ENCODE data around the gene DHX36.
A peak's percentile ranks its signal among the peaks of the same experiment; 100 is the strongest.

The DHX36 gene

DNA sequence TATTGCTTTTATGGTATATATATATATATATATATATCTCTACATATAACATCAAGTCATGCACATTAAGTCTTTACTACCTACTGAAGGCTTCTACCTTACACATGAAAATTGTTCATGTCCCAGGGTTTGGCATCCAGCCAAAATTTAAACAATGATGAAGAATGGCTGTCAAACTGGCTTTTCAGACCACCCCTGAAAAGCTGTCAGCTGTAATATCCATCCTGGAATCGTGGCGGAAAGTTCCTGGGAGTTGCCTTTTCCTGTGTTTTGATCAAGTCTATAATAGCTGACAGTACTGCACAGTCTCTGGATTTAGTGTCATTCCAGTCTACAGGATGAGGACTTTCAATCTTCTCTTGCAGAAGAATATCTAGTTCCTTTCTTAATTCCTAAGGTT is 48.3 kb downstream of the DHX36 start:
- DNase-seq: no peak

DNA sequence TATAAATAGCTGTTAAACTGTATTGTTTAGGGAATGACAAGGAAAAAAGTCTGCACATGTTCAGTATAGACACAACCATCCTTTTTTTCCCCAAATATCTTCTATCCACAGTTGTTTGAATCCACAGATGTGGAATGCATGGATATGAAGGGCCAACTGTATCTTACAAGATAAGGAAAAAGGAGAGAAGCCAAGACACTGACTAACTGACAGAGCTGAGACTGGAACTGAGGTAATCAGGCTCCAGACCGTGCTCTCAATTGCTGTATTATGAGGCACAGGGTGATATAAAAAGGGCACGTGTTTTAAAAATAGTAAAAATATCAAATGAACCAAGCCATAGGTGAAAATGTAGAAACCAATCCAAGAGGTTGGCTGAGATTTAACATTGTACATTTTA is 49.0 kb downstream of the DHX36 start:
- DNase-seq: no peak

- DNase-seq: no peak
These were observed 49.9 kb downstream of the DHX36 start for GRCh38 chr3:154274348-154274747.

- no peak for DNase-seq
These were observed 50.9 kb downstream of the DHX36 start for GRCh38 chr3:154273381-154273780.

DNA sequence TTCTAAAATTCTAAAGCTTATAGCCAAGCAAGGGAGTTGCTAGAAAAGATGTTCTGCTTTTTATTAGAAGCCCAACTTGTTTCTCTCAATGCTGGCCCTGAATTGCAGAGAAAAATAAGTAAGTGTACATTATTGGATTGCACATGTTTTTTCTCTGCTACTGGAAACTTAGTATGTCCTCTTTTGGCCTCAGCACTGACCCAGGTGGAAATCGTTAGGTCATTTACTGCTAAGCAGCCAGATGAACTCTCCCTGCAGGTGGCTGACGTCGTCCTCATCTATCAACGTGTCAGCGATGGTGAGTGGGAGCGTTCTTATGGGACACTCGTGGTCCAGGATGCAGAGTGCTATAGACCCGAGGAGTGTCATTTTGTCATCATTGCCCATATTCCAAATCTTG is 69.8 kb downstream of the DHX36 start:
- no peak for DNase-seq

DNA sequence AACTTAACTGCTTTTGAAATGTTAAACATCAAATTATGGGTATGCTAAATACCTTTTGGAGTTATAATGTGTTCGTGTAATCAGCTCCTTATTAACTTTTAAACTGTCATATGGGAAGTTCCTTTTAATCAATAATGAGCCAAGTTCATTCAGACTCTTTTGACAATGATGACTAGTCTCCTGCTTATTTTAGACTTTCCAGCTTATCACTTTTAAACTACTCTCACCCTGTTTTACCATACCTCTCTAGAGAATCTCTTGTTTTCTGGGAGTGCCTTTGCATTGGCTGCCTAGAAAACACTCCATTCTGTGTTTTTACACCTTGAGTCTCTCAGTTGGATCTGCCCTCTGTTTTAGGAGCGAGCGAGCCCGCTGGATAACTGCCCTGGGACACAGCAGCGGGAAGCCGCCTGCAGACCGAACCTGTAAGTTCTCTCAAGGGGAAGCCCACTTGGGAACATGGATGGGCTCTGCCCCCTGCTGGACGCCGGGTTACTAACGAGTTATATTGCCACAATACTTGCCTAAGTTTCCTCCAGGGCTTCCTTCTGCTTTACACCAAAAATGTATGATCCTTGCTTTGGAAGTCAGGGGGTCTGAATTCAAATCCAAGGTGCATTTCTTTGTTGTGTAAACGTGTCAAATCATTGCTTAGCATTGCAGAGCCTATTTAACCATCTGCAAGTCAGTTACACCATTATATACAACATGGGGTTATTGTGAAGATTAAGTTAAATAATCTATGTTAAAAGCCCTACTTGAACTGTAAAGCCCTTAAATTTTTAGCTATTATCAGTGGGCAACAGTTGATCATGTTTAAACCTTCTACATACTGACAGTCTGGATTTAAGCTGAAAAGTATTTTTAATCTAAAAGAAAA is 71.3 kb downstream of the DHX36 start:
- peak; percentile 70 for DNase-seq

DNA sequence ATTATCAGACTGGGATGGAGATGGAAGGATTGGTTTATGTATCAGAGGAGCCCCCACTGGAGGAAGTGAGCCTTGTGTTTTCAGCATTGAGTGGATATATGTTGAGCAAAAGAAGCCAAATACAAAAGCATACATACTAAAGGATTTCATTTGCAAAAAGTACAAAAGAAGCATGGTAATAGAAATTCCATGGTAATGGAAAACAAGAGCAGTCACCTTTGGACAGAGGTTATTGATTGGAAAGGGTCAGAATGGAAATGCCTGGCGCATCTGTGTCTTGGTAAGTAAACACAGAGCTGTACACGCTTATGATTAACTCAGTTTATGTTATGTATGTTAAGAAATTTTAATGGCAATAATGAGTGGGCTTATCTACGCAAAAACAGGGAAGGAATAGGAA is 72.7 kb downstream of the DHX36 start:
- no peak for DNase-seq

DNA sequence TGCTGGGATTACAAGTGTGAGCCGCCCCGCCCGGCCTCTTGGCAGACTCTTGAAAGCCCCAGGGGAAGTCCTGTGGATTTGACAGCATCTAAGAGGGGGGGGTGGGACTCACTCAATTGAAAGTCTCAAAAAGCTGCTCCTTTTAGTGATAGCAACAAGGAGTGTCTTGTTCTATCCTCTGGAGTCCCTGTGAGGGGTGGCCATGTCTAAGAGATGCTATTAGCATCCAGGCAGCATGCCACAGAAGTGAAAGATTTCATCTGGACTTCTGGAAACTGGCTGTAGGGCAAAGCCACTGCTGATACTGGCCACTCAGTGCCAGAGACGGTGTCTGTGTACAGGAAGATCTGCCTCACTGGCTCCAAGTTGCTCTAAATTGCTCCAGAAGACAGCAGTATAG is 74.0 kb downstream of the DHX36 start:
- DNase-seq: no peak

DNA sequence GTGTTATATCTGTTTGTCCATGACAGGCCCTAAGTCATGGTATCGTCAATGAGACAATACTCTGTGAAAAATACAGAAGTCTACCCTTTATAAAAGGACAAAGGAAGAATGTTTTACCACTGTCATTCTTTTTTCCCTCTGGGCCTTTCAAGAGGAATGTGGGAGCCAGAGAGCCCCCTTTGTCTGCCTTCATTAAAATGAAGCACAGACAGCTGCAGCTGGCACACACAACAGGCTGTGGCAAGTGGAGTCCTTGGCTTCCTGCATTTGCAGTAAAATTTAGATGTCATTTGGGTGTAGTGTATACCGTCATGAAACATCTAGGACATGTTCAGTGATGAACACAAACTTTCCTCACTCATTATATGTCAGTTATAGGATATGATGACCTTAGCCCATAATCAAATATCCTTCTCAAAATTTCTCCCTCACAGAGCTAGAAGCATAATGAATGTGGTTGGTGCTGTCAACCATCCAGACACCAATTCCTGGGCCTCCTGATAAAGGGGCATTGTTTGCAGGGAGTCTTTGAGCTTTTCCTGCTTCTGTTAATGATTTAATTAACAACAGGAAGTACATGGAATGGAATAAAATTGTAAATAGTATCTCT is 76.4 kb downstream of the DHX36 start:
- DNase-seq: no peak

- peak; percentile 40 for DNase-seq
These were observed 79.6 kb downstream of the DHX36 start for GRCh38 chr3:154244644-154245043.

DNA sequence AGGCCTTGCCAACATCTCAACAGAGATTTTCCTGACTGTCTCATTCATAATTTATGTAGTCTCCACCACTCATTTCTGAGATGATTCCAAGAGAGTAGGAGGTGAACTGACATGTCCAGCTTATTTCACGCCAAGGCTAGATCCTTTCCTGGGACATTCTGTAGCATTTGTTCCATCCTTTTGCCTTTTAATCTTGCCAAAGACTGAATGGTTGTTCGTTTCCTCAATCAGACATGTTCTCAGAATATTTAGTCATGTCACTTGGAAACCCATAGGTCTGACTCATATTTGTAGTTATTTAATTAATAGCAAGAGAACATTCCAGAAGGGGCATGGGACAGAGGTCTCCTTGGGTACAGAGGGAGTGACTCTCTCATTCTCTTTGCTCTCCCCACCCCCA is 80.9 kb downstream of the DHX36 start:
- DNase-seq: no peak

DNA sequence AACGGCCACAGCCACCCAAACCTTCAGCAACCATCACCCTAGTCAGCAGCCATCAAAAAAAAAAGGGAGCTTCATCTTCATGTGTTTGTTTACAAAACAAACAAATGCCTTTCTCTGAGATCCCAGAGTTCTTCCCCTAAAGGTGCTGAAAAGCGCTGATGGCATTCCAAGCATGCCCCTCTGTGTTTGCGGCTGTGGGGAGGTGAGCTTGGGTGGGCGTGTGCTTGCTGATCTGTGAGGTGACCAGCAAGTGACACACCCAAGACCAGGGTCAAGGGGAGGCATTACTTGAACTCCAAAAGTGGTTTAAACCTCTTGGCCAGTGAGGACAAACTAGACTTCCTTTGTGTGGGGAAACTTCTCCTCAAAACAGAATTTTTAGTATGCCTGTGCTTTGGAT is 81.5 kb downstream of the DHX36 start:
- DNase-seq: no peak

- DNase-seq: no peak
These were observed 82.8 kb downstream of the DHX36 start for GRCh38 chr3:154241496-154241895.

GRCh38 chr3:154240235-154240634 is 84.1 kb downstream of the DHX36 start:
- no peak for DNase-seq

DNA sequence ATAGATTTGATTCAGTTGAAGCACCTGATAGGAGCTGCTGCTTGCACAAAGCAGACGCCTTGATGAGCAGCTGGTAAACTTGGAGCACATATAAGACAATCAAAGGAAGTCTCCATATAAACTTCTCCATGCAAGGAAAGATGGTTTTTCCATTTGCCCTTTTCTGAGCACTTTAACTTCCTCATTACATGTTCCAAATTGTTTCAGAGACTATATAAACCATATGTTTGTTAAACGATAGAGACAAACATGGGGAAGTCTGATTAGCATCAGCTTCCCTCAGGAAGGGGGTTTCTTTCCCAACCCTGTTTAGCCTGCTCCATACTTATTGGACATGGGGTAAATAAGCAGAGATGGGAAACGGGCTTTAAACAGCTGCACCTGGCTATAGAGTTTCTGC is 88.0 kb downstream of the DHX36 start:
- no peak for DNase-seq

GRCh38 chr3:154235330-154235729 is 89.0 kb downstream of the DHX36 start:
- DNase-seq: no peak

DNA sequence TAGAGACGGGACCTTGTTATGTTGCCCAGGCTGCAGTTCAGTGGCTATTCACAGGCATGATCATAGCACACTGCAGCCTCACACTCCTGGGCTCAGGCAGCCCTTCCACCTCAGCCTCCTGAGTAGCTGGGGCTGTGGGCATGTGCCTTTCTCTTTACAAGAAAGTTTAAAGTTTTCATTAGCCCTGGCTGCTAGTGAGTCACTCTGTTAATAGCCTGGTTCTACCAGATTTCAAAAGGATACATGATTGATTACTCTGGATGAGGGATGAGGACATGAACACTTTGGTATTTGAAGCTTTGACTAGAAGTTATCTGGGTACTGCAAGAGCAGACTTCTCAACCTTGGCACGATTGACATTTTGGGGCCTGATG is 95.1 kb downstream of the DHX36 start:
- no peak for DNase-seq

DNA sequence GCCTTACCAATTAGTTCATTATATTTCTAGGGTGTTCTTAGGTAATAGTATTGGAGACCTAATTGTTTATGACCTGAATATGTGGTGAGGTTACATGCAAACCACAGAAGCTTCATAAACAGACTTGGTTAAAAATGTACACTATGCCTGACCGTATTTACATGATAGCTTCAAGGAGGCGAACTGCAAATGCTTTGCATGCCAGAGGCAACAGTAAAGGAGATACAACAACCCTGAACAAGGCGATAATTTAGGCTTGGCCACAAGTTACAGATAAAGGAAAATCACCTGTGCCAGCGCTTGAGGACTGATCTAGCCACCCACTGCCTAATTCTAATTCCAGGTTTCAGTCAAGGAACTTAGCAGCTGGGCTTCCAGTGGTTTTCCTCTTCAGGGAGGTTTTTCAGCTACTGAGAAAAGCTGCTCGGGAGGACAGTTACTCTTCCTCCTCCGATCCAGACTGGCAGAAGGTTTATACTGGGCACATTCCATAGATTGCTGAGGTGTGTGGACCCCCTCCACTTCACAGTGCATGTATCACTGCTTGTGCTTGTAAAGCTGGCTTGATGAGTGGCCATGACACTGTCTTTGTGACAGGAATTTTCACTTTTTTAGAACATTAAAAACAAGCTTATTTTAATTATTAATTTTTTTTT is 95.6 kb downstream of the DHX36 start:
- no peak for DNase-seq

DNA sequence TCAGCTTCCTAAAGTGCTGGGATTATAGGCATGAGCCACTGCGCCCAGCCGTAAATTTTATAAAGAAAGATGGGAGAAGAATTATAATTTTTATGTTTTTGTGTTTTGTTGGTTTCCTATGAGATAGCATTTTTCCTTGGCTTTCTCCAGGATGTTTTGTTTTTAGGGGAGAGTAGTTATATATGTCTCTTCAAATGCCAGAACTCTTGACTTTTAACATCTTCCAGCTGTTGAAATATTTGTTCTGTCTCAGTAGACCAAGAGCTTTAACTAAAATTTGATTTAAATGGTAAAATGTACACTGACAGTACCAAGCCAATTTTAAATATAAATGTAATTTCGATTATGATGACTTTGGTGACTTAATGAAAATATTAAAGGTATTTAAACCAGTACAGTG is 96.8 kb downstream of the DHX36 start:
- DNase-seq: no peak

DNA sequence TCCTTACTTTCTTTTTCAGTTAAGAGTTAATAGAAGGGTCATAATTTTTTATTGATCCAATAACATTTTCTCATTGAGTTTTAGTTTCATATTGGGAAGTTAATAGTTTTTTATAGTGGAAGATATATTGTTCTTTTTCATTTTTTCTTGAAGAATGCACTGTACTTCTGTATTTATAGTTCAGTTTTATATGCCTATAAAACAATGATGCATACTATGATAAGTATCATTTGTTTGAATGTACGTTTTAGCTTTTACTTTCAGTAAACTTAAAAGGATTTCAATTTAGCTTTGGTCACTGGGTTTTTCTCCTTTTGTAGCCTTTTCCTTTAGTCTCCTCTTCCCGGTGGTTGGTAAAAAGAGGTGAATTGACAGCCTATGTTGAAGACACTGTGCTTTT is 98.8 kb downstream of the DHX36 start:
- no peak for DNase-seq

- no peak for DNase-seq
These were observed 99.4 kb downstream of the DHX36 start for GRCh38 chr3:154224866-154225265.

DNA sequence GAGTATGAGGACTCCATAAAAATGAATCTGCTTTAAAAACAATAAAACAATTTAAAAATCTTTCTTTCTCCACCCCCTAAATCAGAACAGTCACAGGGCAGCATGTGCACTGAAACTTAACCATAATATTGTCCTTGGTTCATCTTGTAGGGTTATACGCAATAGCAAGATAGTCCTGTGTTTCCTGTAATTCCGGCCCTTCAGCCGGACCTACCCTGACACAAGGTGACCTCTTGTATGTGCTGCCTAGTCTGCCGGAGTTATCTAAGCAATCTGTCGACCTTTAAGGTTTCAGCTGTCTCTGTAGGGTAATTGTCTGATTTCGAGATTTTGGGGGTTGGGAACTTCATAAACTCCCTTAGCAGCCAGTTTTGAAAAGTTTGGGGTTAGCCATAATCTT is 99.9 kb downstream of the DHX36 start:
- DNase-seq: no peak

GRCh38 chr3:154223519-154223918 is 100.8 kb downstream of the DHX36 start:
- DNase-seq: no peak
